Dedifferentiated amniotic fluid mesenchymal stem cell (primary cell): ENCODE measurements around the gene PRSS16.
"Not testable (repeated sequence)": the region's sequence is repeated elsewhere in the genome, so short reads cannot be mapped to it uniquely, and the experiment has no call there.

Experiments
- DNase-seq: peaks from one replicate; pipeline ENCODE4 v3.0.0-alpha.2; 2016; ENCODE audit errors: extremely low spot score

PRSS16 gene

DNA sequence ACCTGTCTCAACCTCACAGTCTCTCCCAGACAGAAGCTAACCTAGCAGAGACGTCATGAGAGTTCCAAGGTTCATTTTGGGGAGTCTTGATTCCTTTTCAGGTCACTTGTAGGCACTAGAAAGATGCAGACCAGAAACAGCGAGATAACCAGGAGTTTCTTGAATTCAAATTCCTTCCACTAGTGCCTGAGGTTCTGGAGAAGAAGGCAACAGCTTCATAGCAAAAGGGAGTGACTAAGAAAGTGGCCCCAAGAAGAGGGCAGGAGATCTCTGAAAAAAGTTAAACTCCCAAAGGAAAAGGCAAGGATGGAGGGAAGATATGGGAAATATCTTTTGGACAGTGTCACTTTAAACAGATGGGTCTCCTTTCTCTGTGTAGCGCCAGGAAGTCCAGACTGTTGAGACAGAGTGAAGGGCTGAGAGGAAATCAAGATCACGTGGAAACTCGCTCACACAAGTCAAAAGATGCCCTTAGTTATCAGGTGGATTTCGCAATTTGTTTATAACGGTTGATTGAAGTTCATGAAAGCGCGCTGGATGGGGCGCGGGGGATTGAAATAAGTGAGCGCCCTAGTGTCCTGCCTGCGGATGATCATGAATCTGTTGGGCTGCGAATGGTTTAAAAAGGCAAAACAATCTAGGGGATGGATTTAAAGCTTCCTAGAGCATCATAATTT, 4.8 kb upstream of the PRSS16 start:
- DNase-seq = no peak

- DNase-seq = no peak
Measured at GRCh38 chr6:27248783-27249182, 1.3 kb downstream of the PRSS16 start.

DNA sequence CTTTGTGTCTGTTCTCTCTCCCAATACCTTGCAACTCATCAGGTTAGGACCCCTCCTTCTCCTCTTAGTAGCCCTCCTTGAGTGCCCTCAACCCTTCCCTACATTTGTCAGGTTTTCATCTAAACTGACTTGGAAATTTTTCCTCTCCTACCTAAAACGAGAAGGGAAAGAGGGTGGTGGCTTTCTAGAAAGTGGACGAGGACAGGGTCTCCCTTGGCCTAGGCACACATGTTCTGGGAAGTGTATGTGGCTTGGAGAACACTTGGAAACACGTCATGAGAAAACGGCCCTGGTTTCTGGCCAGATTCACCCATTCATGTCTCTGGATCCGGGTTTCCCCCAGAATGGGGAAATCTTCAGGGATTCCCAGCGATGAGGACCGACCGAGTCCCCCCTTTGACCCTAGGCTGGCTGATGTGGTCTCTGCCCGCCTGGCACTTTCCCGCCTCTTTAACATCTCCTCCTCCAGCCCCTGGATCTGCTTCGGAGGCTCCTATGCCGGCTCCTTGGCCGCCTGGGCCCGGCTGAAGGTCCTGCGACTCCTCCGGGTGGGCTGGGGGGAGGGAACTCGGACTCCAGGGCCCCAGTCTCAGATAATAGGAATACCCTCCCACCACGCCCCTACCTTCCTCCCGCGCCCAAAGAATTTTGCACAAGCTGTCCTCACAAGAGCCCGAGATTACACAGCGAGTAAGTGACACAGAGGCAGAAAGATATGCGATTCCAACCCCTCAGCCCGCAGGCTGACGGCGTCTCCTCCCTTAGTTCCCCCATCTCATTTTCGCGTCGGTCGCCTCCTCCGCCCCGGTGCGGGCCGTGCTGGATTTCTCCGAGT, 3.0 kb downstream of the PRSS16 start:
- DNase-seq = no peak

DNA sequence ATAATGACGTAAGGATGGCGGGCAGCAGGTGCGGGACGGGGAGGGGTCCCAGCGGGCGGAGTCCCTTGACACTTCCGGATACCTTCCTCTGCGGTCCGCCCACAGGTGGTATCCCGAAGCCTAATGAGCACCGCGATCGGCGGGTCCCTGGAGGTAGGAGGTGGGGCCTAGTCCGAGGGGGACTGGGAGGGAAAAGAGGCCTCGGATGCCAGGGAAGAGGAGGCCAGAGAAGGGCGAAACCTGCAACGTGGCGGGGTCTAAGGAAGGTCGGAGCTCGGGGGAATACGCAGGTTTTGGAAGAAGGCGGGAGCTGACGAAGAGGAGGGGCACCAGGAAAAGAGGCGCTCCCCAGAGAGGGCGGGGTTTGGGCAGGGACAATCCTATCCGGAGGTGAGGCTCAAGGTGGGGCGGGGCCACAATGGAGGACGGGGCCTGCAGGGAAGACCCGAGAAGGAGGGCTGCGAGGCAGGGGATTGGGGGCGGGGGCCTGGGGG, 3.7 kb downstream of the PRSS16 start:
- DNase-seq = no peak

DNA sequence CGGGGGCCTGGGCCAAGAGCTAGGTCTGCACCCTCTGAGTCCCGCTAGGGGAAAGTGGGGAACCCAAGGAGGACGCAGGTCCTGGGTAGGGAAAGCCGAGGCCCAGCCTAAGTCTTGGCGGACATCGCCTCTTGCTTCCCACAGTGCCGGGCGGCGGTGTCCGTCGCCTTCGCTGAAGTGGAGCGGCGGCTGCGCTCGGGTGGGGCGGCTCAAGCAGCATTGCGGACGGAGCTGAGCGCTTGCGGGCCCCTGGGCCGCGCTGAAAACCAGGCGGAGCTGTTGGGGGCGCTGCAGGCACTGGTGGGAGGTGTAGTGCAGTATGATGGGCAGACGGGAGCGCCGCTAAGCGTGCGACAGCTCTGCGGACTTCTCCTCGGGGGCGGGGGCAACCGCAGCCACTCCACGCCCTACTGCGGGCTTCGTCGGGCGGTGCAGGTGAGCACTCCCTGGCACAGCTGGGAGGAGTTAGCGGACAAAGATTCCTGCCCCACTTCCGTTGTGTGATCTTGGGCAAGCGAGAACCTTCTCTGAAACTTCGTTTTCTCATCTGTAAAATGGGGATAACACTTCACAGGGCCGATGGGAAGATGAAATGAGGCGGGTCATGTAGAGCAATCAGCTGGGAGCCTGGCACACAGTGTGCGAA, 4.2 kb downstream of the PRSS16 start:
- no peak for DNase-seq

- DNase-seq = no peak
Measured at GRCh38 chr6:27254566-27254965, 7.1 kb downstream of the PRSS16 start.

DNA sequence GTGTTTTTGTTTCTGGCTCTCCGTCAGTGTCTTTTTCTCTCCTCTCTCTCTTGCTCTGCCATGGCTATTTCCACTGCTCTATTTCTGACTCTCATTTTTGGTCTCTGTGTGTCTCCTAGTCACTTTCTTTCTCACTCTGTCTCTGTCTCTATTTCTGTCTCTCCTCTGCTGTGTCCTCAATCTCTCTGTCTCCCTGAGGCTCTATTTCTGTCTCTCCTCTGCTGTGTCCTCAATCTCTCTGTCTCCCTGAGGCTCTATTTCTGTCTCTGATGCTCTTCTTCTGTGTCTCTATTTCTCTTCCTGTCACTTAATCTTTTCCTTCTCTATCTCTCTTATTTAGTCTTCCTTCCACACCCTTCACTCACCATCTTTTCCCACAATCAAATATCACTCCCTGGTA, 8.4 kb downstream of the PRSS16 start:
- no peak for DNase-seq

DNA sequence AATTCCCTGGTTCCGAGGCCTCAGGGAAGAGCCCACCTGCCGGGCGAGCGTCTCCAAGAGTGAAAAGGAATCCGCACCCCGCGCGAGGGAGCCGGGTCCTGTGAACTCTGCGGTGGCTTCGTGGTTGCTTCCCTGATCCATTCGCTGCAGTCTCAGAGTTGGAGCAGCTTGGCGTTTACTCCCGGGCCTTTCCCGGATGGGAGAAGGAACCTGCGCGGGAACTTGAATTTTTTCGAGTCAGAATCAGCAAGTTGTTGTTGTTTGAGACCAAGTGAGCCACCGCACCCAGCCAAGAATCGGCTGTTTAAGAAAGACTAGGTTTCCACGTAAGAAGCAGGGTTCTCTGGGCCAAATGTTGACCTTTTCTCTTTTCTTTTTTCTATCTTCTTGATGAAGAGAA, 12.9 kb downstream of the PRSS16 start:
- no peak for DNase-seq

DNA sequence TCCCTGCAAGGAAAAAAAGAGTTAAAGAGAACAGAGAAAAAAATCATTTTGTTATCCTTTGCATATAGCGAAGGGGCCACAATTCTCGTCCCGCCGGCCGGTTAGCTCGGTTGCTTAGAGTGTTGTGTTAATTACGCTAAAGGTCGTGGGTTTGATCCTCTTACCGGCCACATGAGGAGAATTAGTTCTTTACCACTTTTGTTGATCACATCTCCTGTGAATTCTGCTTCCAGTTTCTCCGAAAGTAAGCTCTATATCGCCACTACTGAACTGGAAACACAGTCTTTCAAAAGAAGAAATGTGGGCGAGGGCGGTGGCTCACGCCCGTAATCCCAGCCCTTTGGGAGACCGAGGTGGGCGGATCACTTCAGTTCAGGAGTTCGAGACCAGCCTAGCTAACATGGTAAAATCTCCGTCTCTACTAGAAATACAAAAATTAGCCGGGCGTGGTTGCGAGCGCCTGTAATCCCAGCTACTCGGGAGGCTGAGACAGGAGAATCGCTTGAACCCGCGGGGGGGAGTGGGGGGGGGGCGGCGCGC, 13.4 kb downstream of the PRSS16 start:
- no peak for DNase-seq

DNA sequence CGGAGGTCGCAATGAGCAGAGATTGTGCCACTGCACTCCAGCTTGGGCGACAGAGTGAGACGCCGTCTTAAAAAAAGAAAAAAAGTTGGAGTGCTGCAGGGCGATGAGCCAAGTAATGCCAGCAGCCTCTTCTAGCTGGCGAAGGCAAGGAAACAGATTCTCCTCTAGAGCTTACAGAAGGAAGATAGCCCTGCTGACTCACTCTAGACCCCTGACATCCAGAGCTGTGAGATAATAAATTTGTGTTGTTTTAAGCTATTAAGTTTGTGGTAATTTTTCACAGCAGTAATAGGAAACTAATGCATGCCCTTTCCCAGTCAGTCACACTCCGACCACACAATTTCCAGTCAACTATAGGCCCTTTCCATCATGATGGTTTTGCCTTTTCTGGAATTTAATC, 16.4 kb downstream of the PRSS16 start:
- DNase-seq = no peak

DNA sequence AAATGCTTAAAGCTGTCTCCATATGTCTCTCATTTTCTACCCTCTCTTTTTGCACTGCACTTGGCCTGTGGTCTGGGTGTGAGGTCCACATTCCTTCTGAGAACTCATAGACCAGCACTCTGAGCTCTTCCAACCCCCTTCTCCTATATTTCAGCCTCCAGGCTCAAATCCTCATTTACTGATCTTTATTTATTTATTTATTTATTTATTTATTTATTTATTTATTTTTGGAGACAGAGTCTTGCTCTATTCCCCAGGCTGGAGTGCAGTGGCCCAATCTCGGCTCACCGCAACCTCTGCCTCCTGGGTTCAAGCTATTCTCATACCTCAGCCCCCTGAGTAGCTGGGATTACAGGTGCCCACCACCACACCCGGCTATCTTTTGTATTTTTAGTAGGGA, 19.5 kb downstream of the PRSS16 start:
- DNase-seq = not testable (repeated sequence)

DNA sequence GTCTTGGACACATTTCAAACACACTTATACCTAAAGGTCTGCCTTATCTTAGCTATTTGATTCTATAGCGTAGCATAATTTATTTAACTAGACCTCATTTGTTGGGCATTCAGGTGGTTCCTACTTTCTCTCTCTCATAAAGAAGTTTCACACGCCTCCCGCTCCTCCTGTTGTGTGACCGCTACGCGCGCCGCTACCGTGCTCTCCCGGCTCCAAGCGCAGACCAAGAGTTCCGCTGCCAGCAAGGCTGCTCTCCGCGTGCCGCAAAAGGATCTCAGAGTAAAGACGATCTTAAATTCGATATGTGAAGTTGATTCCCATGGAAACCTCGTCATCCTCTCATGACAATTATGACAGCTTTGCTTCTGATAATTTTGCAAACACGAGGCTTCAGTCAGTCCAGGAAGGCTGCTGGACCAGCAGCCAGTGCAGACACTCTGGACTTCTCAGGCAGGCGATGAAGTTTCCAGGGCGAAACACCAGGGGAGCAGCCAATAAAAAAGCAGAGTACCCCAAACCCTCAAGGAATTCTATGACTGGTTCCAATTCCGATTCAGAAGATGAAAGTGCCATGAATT, 20.4 kb downstream of the PRSS16 start:
- DNase-seq = no peak

DNA sequence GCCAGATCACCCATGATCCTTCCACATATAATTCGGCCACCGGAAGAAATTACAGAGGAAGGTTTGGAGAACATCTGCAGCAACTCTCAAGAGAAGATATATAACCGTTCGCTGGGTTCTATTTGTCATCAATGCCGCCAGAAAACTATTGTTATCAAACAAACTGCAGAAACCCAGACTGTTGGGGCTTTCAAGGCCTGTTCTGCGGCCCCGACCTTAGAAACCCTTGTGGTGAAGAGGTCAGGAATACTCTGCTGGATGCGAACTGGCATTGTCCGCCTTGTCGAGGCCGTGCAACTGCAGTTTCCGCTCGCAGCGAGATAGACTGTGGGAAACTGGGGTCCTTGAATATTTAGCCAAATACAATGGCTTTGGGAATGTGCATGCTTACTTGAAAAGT, 21.3 kb downstream of the PRSS16 start:
- no peak for DNase-seq

GRCh38 chr6:27273783-27274182, 26.3 kb downstream of the PRSS16 start:
- no peak for DNase-seq

GRCh38 chr6:27275025-27275956, 27.8 kb downstream of the PRSS16 start:
- DNase-seq = no peak

DNA sequence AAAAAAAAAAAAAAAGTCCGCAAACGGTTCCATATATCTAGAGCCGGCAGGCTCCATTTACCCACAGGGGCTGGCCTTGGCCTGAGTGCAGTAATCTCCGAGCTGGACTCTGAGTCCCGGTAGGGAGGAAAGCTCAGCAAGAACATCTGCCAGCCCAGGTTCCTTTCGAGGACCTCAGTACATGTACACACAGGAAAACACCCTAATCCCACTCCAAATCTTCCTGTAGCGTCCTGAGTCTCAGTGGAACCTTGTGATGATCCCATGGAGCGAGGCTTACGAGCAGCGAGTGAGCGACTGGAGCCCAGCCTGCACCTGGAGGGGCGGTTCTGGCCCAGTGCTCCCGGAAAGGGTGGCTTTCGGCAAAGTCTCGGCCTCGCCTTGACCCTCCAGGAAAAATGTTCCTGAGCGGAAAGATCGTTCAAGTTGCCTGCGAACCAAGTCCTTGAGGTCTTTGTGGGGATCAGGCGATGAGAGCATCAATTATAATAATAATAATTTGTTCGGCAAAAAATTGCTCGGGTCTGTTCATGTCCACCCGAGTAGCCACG, 32.1 kb downstream of the PRSS16 start:
- DNase-seq = no peak

- peak; percentile 36 for DNase-seq
Measured at GRCh38 chr6:27280064-27280539, 32.6 kb downstream of the PRSS16 start.

GRCh38 chr6:27280540-27281000, 33.1 kb downstream of the PRSS16 start:
- no peak for DNase-seq

- no peak for DNase-seq
Measured at GRCh38 chr6:27281105-27281539, 33.6 kb downstream of the PRSS16 start.

- no peak for DNase-seq
Measured at GRCh38 chr6:27281569-27281968, 34.1 kb downstream of the PRSS16 start.
